Keratinocyte (primary cell): ENCODE data around the gene ULK4. TPM values are rescaled to one million over a fixed set of nuclear protein-coding genes. Genes with fewer than 3 reads are reported as not detected.

Experiments
- DNase-seq: peaks from one replicate; pipeline ENCODE4 v3.0.0-alpha.2; 2011; ENCODE audit warnings: low read depth, missing footprints, low spot score
- FAIRE-seq: peaks from 2 replicates; lab custom pipeline; 2011; peaks lifted over from hg19 to GRCh38; lab: Jason Lieb, UNC
- H2AFZ ChIP-seq: 2 replicates; pipeline ENCODE4 v1.6.0; 2012; ENCODE audit warnings: low read length, control low read depth, inconsistent platforms; ENCODE audit not compliant: control insufficient read depth
- H3K27ac ChIP-seq: 2 replicates; pipeline ENCODE4 v1.5.1; 2011; ENCODE audit warnings: low read length; ENCODE audit not compliant: control insufficient read depth, insufficient read depth
- H3K27me3 ChIP-seq: 3 replicates; pipeline ENCODE4 v1.6.0; 2011; ENCODE audit warnings: low read length; ENCODE audit not compliant: control insufficient read depth, insufficient read depth; ENCODE audit errors: extremely low read depth
- H3K36me3 ChIP-seq, 2 experiments: 2 replicates in 1 of 2; 3 replicates in 1 of 2; pipeline ENCODE4 v1.5.1; 2011; ENCODE audit warnings: low read length in 2 of 2, mild to moderate bottlenecking in 1 of 2; ENCODE audit not compliant: control insufficient read depth in 2 of 2, insufficient read depth in 2 of 2; ENCODE audit errors: extremely low read depth in 1 of 2
- H3K4me1 ChIP-seq: 3 replicates; pipeline ENCODE4 v1.5.1; 2011; ENCODE audit warnings: low read length; ENCODE audit not compliant: control insufficient read depth, insufficient read depth; ENCODE audit errors: extremely low read depth
- H3K4me2 ChIP-seq: 3 replicates; pipeline ENCODE4 v1.6.0; 2011; ENCODE audit warnings: low read depth, low read length; ENCODE audit not compliant: control insufficient read depth, insufficient read depth; ENCODE audit errors: extremely low read depth
- H3K4me3 ChIP-seq, 3 experiments: fragments of 200-600 bp in 1 of 3; sonication (generic) in 1 of 3; 2 replicates in 2 of 3; 3 replicates in 1 of 3; pipeline ENCODE4 v1.5.1; 2011 to 2016; ENCODE audit warnings: low read length in 3 of 3, mild to moderate bottlenecking in 3 of 3, control low read depth in 2 of 3, inconsistent platforms in 1 of 3, low read depth in 1 of 3, mixed read lengths in 1 of 3, mixed run types in 1 of 3, moderate library complexity in 1 of 3; ENCODE audit not compliant: control insufficient read depth in 2 of 3, insufficient read depth in 2 of 3; ENCODE audit errors: extremely low read depth in 1 of 3
- H3K79me2 ChIP-seq: 2 replicates; pipeline ENCODE4 v1.6.0; 2012; ENCODE audit warnings: low read length; ENCODE audit not compliant: control insufficient read depth, insufficient read depth
- H3K9ac ChIP-seq: 3 replicates; pipeline ENCODE4 v1.6.0; 2011; ENCODE audit warnings: low read length; ENCODE audit not compliant: control insufficient read depth, insufficient read depth; ENCODE audit errors: extremely low read depth
- H3K9me1 ChIP-seq: 3 replicates; pipeline ENCODE4 v1.6.0; 2011; ENCODE audit warnings: low read length; ENCODE audit not compliant: control insufficient read depth, insufficient read depth; ENCODE audit errors: extremely low read depth
- H3K9me3 ChIP-seq: 2 replicates; pipeline ENCODE4 v1.5.1; 2012; ENCODE audit warnings: low read depth, low read length; ENCODE audit not compliant: control insufficient read depth
- H4K20me1 ChIP-seq: 3 replicates; pipeline ENCODE4 v1.6.0; 2011; ENCODE audit warnings: low read length; ENCODE audit not compliant: control insufficient read depth, insufficient read depth; ENCODE audit errors: extremely low read depth
- CTCF ChIP-seq, 3 experiments: IDR thresholded peaks in 1 of 3; conservative IDR thresholded peaks in 1 of 3; optimal IDR thresholded peaks in 1 of 3; 2 replicates in 2 of 3; 3 replicates in 1 of 3; pipeline versions ENCODE3 to v1.5.1; 2011; ENCODE audit warnings: low read length in 3 of 3, mild to moderate bottlenecking in 3 of 3, moderate library complexity in 2 of 3, control low read depth in 1 of 3, inconsistent platforms in 1 of 3; ENCODE audit not compliant: insufficient read depth in 2 of 3; ENCODE audit errors: extremely low read depth in 1 of 3
- EZH2 ChIP-seq: IDR thresholded peaks from one replicate; pipeline ENCODE4 v1.6.1; 2012; ENCODE audit warnings: inconsistent platforms, mild to moderate bottlenecking, low read length, moderate library complexity
- dilution Hi-C: fragments of 300-500 bp; cut with MboI; formaldehyde crosslinking; loops from one replicate; pipeline ENCODE4 v1.7.0; 2020; ENCODE audit warnings: low sequenced_read_pairs; ENCODE audit not compliant: extremely low pct_ligation_motif_present
- polyA plus RNA-seq, 5 experiments: library from polyadenylated mRNA; depleted of rRNA in 3 of 5; stranded (reverse) in 3 of 5; stranded (forward) in 1 of 5; unstranded in 1 of 5; fragments of >200 nt; gene quantifications; 1 replicate in 1 of 5; 2 replicates in 3 of 5; 3 replicates in 1 of 5; pipeline versions ENCODE4 v1.2.1 to v1.2.3, GENCODE V29; 2011 to 2012; ENCODE audit warnings: missing spikeins in 2 of 5, low read depth in 1 of 5, low replicate concordance in 1 of 5

ULK4 gene
- polyA plus RNA-seq, 1 donor (not counting 4 experiments of a cell fraction or from before 2014, with no cell fraction given), result 6.1 TPM

GRCh38 chr3:41248525-41248924 lies 713.4 kb downstream of the ULK4 start:
- H2AFZ ChIP-seq, result no peak overlapping the region
- dilution Hi-C loops, result loop anchor here (25.0 kb wide), 1 partner anchor 661 kb away; no protein-coding TSS in a partner anchor
- no peaks in the 10 kb centered on the region for H3K4me1 ChIP-seq
- no peak overlapping the region for H3K4me2 ChIP-seq
- DNase-seq (no peak), FAIRE-seq (no peak)
- no peaks in the 10 kb centered on the region for H3K79me2 ChIP-seq
- no peak overlapping the region for H3K27ac ChIP-seq
- H3K27me3 ChIP-seq, result no peaks in the 10 kb centered on the region
- H3K4me3 ChIP-seq, result no peak overlapping the region
- no peaks in the 10 kb centered on the region for H3K36me3 ChIP-seq
- H3K9ac ChIP-seq, result no peak overlapping the region
- no peaks in the 10 kb centered on the region for H3K9me1 ChIP-seq
- no peaks in the 10 kb centered on the region for H4K20me1 ChIP-seq
- no peaks in the 10 kb centered on the region for H3K9me3 ChIP-seq
- no peak for TF ChIP-seq CTCF (optimal IDR thresholded peaks at IDR 0.05 in 1 of 3, IDR thresholded peaks at IDR 0.05 in 1 of 3, conservative IDR thresholded peaks at IDR 0.05 in 1 of 3; ENCODE audit: extremely low read depth in 1 of 3, insufficient read depth in 2 of 3, low read length in 3 of 3)
- TF ChIP-seq EZH2, result no peak

- no peaks in the 10 kb centered on the region for H3K9me1 ChIP-seq
- H3K4me3 ChIP-seq, result no peak overlapping the region
- no peaks in the 10 kb centered on the region for H3K27me3 ChIP-seq
- FAIRE-seq, result no peak
- H3K9ac ChIP-seq, result no peak overlapping the region
- TF ChIP-seq EZH2 (no peak), CTCF (optimal IDR thresholded peaks at IDR 0.05 in 1 of 3, IDR thresholded peaks at IDR 0.05 in 1 of 3, conservative IDR thresholded peaks at IDR 0.05 in 1 of 3; ENCODE audit: extremely low read depth in 1 of 3, insufficient read depth in 2 of 3, low read length in 3 of 3) (no peak)
- no peaks in the 10 kb centered on the region for H3K4me1 ChIP-seq
- dilution Hi-C loops, result loop anchor here (25.0 kb wide), 1 partner anchor 660 kb away; no protein-coding TSS in a partner anchor
- no peaks in the 10 kb centered on the region for H4K20me1 ChIP-seq
- H3K36me3 ChIP-seq, result peaks cover 0 to 2% of the 10 kb centered on the region in 2 experiments
- no peaks in the 10 kb centered on the region for H3K9me3 ChIP-seq
- H3K79me2 ChIP-seq, result no peaks in the 10 kb centered on the region
- no peak for DNase-seq
- H2AFZ ChIP-seq, result no peak overlapping the region
- no peak overlapping the region for H3K4me2 ChIP-seq
- no peak overlapping the region for H3K27ac ChIP-seq
Measured at GRCh38 chr3:41247055-41248004, 714.6 kb downstream of the ULK4 start.
